ENCODE measurements around the gene PHC3.

PHC3 gene

DNA sequence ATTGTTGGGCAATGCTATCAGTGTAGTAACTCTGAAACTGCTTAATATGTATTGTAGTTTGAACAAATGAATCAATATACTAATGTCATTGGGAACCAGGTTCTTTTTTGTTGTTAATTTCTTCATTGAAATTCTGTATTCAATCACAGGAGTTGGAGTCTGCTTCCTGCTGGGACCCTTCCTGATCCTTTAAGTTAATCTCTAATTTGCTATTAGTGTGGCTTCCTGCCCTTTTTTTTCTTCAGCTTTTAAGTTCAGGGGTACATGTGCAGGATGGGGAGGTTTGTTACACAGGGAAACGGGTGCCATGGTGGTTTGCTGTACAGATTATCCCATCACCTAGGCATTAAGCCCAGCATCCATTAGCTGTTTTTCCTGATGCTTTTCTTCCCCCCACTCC lies 122.1 kb downstream of the PHC3 start:
- H3K36me3 Mint-ChIP-seq (ENCODE audit: low read depth) = no peaks in the 10 kb centered on the region
- H3K4me3 Mint-ChIP-seq = no peak overlapping the region
- ATAC-seq = no peak
- no peak for DNase-seq
- no peak overlapping the region for H3K27ac Mint-ChIP-seq
- H3K27me3 Mint-ChIP-seq = peaks cover 2% of the 10 kb centered on the region
- peaks cover 42% of the 10 kb centered on the region for H3K4me1 Mint-ChIP-seq
- no peaks in the 10 kb centered on the region for H3K9me3 Mint-ChIP-seq

DNA sequence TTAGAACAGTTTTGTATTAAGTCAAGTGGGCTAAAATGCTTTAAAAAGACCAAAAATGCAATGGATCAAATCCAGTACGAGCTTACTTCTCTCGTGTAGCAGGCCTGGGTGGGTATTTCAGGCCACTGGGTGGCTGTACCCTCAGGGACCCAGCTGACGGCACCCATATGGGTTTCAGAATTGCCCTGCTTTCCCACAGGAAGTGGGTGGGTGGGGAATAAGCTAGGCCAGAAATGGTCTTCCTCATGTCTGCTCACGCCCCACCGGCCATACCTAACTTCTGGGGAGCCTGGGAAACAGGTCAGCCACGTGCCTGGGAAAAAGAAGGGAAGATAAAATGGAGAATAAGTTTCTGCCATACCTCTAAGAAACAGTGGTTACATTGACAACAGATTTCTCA lies 123.4 kb downstream of the PHC3 start:
- Mint-ChIP-seq H3K4me1 (peaks cover 42% of the 10 kb centered on the region), H3K27ac (no peak overlapping the region), H3K36me3 (ENCODE audit: low read depth) (no peaks in the 10 kb centered on the region), H3K27me3 (peaks cover 2% of the 10 kb centered on the region), H3K9me3 (no peaks in the 10 kb centered on the region), H3K4me3 (no peak overlapping the region)
- ATAC-seq (no peak), DNase-seq (peak; percentile 26)

DNA sequence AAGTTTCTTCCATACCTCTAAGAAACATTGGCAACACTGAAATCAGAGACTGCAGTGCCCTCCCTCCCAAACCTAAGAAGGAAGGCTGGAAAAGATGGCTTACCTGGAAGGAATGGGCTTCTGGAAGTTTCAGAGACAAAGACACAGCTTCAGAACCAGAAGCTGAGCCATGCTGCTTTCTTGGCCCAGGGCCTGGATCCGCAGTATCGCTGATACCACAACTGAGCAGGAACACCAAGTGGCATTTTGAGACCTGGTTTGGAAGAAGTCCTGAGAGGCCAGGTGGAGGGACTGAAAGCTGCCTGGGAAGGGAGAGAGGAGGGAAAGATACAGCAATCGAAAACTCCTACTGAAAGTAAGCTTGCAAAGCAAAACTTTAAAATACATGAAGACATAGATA lies 124.0 kb downstream of the PHC3 start:
- H3K27me3 Mint-ChIP-seq = peaks cover 2% of the 10 kb centered on the region
- no peak overlapping the region for H3K27ac Mint-ChIP-seq
- no peak overlapping the region for H3K4me3 Mint-ChIP-seq
- no peak for DNase-seq
- H3K9me3 Mint-ChIP-seq = no peaks in the 10 kb centered on the region
- H3K4me1 Mint-ChIP-seq = peaks cover 42% of the 10 kb centered on the region
- no peaks in the 10 kb centered on the region for H3K36me3 Mint-ChIP-seq (ENCODE audit: low read depth)
- no peak for ATAC-seq

DNA sequence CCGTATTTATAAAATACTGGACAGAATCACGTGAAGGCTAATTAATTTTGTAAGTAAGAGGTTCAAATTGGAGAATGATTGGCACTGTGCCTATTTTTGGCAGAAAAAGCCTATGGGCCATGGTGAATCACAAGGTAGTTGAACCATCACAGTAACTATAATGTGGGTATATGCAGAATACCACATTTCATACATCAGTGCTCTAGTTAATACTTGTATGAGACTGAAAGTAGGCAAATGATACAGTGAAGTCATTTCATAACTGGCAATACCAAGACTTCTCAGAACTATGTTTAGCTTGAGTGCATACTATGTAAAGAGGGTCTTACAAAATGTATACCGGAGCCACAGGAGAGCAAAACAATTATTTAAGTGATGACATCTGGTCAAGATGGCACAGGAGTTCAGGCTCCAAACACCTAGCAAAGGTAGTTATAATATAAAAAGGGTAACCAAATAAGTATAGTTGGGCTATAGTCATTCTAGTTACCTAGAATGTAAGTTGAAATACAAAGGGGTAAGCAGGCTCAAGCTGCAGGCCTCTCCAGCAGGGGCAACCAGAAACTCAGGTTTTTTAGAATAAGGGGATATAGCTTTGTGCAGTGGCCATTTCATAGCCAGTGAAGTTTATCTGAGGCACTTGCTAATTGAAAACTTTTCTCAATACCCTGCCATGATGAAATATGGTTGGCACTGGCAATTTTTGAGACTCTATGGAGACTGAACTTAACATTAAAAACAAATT lies 124.7 kb downstream of the PHC3 start:
- no peak overlapping the region for H3K4me3 Mint-ChIP-seq
- DNase-seq (no peak), ATAC-seq (peak; percentile 82)
- H3K27me3 Mint-ChIP-seq = peaks cover 2% of the 10 kb centered on the region
- H3K27ac Mint-ChIP-seq = peak overlapping the region; percentile 5
- no peaks in the 10 kb centered on the region for H3K36me3 Mint-ChIP-seq (ENCODE audit: low read depth)
- H3K4me1 Mint-ChIP-seq = peaks cover 42% of the 10 kb centered on the region
- no peaks in the 10 kb centered on the region for H3K9me3 Mint-ChIP-seq

DNA sequence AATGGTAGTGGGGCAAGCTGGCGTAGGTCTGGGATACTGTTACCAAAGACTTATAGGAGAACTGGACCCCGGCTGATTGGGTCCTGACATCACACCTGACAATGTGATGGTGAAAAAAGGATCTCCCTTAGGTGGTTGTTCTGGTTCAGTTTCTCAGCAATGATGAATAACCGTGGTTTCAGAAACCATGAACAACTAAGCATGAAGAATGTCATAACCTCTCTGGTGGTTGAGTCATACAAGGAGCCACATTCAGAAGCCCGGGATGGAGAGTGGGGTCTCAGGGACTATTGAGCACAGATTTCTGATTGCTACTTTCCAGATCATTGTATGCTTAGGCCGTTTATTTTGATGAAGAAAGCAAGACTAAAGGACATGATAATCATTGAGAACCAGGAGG lies 126.3 kb downstream of the PHC3 start:
- Mint-ChIP-seq H3K36me3 (ENCODE audit: low read depth) (no peaks in the 10 kb centered on the region), H3K27me3 (peaks cover 2% of the 10 kb centered on the region), H3K27ac (no peak overlapping the region), H3K4me3 (no peak overlapping the region), H3K9me3 (no peaks in the 10 kb centered on the region), H3K4me1 (peaks cover 42% of the 10 kb centered on the region)
- ATAC-seq (peak; percentile 85), DNase-seq (peak; percentile 16)

DNA sequence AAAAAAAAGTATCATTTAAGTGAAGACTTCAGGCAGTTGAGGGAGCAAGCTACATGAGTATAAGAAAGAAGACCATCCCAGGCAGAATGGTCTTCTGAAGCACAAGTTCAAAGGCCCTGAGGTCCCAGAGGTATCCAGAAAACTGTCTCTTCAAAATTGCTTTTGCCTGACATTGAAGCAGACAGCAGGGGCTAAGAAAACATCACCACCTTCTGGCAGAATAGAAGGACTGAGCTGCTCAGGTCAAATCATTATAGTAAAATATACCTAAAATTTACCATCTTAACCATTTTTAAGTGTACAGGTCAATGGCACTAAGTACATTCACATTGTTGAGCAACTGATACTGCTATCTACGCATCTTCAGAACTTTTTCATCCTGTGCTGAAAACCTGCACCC lies 127.3 kb downstream of the PHC3 start:
- DNase-seq = no peak
- H3K9me3 Mint-ChIP-seq = no peaks in the 10 kb centered on the region
- no peaks in the 10 kb centered on the region for H3K36me3 Mint-ChIP-seq (ENCODE audit: low read depth)
- H3K27me3 Mint-ChIP-seq = peaks cover 2% of the 10 kb centered on the region
- H3K4me3 Mint-ChIP-seq = no peak overlapping the region
- no peak overlapping the region for H3K27ac Mint-ChIP-seq
- no peak for ATAC-seq
- peaks cover 42% of the 10 kb centered on the region for H3K4me1 Mint-ChIP-seq

DNA sequence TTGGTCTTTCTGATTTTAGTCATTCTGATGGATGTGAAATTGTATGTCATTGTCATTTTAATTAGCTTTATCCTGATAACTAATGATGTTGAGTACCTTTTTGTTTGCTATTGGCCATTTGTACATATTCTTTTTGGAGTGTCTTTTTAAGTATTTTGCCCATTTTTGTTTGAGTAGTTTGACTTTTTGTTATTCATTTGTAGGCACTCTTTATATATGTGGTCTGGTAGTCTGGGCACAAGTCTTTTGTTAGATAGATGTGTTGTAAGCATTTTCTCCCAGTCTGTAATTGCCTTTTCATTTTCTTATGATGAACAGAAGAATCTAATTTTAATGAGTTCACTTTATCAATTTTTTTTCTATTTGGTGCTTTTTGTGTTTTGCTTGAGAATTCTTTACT lies 129.1 kb downstream of the PHC3 start:
- Mint-ChIP-seq H3K4me1 (peaks cover 30% of the 10 kb centered on the region), H3K36me3 (ENCODE audit: low read depth) (no peaks in the 10 kb centered on the region)

DNA sequence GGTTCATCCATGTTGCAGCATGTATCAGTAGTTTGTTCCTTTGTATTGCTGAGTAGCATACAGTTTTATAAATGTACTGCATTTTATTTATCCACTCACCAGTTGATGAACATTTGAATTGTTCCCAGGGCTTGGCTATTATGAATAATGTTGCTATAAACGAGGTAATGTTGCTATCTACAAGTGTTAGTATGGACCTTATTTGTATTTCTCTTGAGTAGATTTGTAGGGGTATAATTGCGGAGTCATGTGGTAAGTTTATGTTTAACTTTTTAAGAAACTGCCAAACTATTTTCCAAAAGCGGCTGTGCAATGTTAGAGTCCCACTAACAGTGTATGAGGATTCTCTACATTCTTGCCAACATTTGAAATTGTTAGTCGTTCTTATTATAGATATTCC lies 130.8 kb downstream of the PHC3 start:
- Mint-ChIP-seq H3K4me3 (no peak overlapping the region), H3K4me1 (peaks cover 19% of the 10 kb centered on the region), H3K27me3 (peaks cover 2% of the 10 kb centered on the region), H3K9me3 (no peaks in the 10 kb centered on the region), H3K27ac (no peak overlapping the region), H3K36me3 (ENCODE audit: low read depth) (no peaks in the 10 kb centered on the region)
- no peak for DNase-seq
- no peak for ATAC-seq

More for the DNA sequence above, 129.1 kb downstream of the PHC3 start:
- ATAC-seq (no peak), DNase-seq (no peak)
- H3K4me3 Mint-ChIP-seq = no peak overlapping the region
- H3K9me3 Mint-ChIP-seq = no peaks in the 10 kb centered on the region
- peaks cover 2% of the 10 kb centered on the region for H3K27me3 Mint-ChIP-seq
- H3K27ac Mint-ChIP-seq = no peak overlapping the region

DNA sequence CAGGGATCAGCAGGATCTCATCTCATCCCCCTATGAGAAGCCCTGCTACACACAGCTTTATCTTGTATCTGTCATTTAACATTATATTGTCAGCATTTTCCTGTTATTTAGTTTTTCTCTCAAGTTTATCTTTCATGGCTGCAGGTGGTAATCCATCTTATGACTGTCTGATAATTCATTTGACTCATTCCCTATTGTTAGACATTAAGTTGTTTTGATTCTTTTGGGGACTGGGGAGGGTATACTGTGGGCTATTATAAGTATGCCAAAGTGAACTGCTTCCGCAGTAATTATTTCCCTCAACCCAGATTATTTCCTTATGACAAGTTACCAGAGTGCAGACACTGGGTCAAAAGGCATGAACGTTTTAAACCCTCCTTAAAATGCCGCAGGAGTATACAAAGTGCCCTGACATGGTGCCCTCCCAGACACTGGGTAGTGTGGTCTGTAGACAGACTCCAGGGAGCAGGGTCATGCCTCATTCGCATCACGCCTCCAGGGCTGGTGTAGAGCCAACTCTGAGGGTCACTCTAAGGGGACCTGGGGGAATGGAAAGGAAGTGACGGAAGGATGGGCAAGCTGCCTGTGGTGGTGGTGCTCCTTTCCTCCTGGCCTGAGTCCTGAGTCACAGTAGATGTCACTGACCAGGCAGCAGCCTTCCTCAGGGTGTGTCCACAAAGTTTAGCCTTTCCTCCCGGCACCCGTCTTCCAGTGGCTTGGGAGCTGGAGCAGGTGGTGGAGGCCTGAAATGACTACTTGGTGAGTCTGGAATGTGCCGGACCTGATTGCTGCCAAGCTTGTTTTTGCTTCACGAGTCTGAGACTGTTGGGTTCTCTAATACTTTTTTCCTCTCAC lies 132.2 kb downstream of the PHC3 start:
- Mint-ChIP-seq H3K36me3 (ENCODE audit: low read depth) (no peaks in the 10 kb centered on the region), H3K27ac (no peak overlapping the region), H3K4me1 (peaks cover 12% of the 10 kb centered on the region), H3K27me3 (no peaks in the 10 kb centered on the region), H3K9me3 (no peaks in the 10 kb centered on the region), H3K4me3 (no peak overlapping the region)
- no peak for DNase-seq
- no peak for ATAC-seq

DNA sequence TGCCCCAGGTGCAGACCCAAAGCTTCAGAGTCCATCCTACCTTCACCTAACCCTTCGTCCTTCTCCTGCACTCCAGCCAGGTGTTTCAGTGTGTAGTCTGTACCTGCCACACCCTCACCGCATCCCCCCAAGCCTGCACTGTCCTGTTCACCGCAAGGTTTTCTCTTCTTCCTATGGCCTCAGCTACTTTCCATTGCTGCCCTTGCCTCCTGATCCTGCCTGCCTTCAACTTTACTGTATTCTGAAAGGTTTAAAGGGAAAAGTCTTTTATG lies 134.5 kb downstream of the PHC3 start:
- H3K27ac Mint-ChIP-seq = no peak overlapping the region
- H3K27me3 Mint-ChIP-seq = no peaks in the 10 kb centered on the region
- no peak for ATAC-seq
- no peak overlapping the region for H3K4me3 Mint-ChIP-seq
- no peaks in the 10 kb centered on the region for H3K9me3 Mint-ChIP-seq
- no peak for DNase-seq
- peaks cover 12% of the 10 kb centered on the region for H3K4me1 Mint-ChIP-seq
- no peaks in the 10 kb centered on the region for H3K36me3 Mint-ChIP-seq (ENCODE audit: low read depth)

DNA sequence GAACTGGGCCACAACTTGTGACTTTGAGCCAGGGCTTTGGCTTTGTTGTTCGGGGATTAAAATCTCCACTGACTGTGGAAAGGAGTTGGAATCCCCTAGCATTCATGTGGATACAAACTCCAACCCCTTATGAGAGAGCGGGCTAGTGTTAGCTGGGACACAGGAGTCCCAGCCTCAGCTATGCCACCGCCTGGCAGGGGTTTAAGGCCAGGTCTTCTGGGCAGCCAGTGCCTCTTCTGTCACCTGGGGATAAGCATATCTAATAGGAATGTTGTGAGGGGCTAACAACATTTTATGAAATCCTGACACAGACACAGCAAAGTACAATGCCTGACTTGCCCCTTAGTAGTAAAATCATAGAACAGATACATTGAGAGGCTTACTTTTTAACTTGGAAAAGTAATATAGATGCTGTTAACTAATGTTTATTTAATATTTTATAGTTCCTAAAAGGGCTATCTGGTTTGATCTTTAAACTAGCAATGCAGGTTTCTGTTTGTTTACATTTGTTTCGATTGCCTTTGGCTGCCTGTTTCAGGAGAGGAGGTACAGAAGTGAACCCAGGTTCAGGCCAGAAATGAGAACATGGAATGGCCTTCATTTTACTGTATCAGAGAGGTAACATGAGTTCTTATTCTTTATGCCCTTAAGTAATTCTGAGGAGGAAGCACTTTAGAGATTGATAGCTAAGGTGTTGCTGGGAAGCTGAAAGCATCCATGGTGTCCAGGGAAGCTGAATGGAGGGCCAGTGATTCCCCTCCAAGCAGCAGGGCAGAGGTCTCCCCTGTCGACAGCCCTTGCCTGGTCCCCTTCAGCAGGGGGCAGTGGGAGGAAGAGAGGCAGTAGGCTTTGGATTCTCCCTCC lies 135.0 kb downstream of the PHC3 start:
- ATAC-seq = no peak
- H3K27me3 Mint-ChIP-seq = no peaks in the 10 kb centered on the region
- H3K4me3 Mint-ChIP-seq = no peak overlapping the region
- H3K36me3 Mint-ChIP-seq (ENCODE audit: low read depth) = no peaks in the 10 kb centered on the region
- H3K9me3 Mint-ChIP-seq = no peaks in the 10 kb centered on the region
- no peak for DNase-seq
- H3K4me1 Mint-ChIP-seq = peaks cover 12% of the 10 kb centered on the region
- H3K27ac Mint-ChIP-seq = no peak overlapping the region

DNA sequence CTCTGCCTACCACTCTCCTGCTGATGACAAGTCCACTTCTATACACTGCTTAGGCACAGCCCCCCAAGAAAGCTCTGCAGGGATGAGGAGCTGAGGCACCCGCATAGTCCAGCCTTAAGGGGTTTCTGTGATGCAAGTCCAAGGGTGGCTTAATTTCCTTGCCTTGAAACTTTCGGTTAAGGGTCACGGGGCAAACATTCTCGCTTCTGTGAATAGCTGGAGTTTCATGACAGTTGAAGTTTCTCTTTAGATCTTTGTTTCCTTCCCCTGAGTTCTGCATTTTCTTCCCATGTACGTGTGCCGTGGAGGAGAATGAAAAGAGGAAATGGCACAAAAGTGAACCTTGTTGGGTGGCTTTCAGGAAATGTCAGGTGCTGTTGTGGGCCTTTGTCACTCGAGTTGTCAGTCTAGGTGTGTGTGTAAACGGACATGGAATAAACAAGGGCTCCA lies 136.7 kb downstream of the PHC3 start:
- Mint-ChIP-seq H3K9me3 (no peaks in the 10 kb centered on the region), H3K36me3 (ENCODE audit: low read depth) (no peaks in the 10 kb centered on the region), H3K27ac (peak overlapping the region; percentile 46), H3K4me3 (no peak overlapping the region), H3K4me1 (peaks cover 12% of the 10 kb centered on the region), H3K27me3 (no peaks in the 10 kb centered on the region)
- ATAC-seq (no peak), DNase-seq (no peak)

DNA sequence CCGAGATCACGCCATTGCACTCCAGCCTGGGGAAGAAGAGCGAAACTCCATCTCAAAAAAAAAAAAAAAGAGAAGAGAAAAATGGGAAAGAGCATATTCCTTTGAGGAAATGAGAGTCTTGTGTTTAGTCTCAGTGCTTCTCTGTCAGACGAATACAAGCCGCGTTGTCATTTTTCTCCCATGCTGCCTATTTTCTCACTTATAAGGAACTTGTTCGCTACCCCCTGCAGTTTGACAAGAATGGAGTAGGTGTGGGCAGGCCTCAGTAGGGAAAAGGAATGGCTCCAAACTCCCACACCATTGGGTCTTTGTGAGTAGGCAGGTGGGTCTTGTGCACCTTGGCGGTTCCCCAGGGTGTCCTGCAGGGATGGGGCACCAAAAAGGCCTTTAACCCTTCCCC lies 137.3 kb downstream of the PHC3 start:
- H3K4me1 Mint-ChIP-seq = peaks cover 12% of the 10 kb centered on the region

DNA sequence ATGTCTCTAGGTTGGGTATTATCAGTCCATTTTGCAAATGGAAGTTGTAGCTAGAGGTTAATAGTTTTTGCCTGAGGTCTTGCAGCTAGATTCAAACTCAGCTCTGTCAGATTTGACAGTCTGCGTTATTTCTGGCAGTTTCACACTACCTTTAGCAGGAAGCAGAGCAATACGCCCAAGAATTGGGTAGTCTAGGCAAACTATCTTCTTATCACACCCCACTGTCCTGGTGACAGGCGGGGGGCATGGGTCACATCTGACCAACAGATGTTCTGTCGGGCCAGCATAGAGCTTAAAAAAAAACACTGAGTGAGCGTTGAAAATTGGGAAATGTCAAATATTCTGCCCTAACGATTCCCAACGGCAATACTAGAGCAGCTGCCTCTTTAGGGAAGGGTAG lies 138.0 kb downstream of the PHC3 start:
- Mint-ChIP-seq H3K27me3 (no peaks in the 10 kb centered on the region), H3K27ac (no peak overlapping the region), H3K4me1 (peaks cover 14% of the 10 kb centered on the region), H3K4me3 (no peak overlapping the region), H3K36me3 (ENCODE audit: low read depth) (no peaks in the 10 kb centered on the region), H3K9me3 (no peaks in the 10 kb centered on the region)
- DNase-seq = no peak
- ATAC-seq = no peak

More for the DNA sequence above, 137.3 kb downstream of the PHC3 start:
- ATAC-seq = no peak
- Mint-ChIP-seq H3K27me3 (no peaks in the 10 kb centered on the region), H3K4me3 (no peak overlapping the region), H3K36me3 (ENCODE audit: low read depth) (no peaks in the 10 kb centered on the region), H3K9me3 (no peaks in the 10 kb centered on the region), H3K27ac (no peak overlapping the region)
- DNase-seq = no peak

DNA sequence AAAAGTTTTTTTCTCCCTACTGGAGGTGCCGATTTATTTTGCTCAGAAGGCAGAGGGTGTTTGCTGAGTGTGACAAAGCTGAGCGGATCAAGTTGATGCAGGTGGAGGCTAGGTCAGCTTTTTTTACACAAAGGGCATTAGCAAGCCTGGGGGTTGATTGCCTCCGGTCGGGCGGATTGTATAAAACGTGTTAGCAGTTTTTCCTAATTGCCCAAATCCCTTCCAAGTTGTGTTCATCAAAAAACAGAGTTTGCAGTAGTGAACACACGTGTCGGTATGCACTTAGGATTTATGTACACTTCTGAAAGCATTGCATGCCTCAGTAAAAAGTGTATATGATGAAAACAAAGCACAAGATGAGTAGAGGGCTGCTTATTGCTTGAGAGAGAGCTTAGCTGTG lies 141.1 kb downstream of the PHC3 start:
- Mint-ChIP-seq H3K36me3 (ENCODE audit: low read depth) (no peaks in the 10 kb centered on the region), H3K27ac (no peak overlapping the region), H3K27me3 (no peaks in the 10 kb centered on the region), H3K4me3 (no peak overlapping the region), H3K9me3 (no peaks in the 10 kb centered on the region), H3K4me1 (peaks cover 7% of the 10 kb centered on the region)
- DNase-seq (no peak), ATAC-seq (no peak)

All from activated naive CD8-positive, alpha-beta T cell treated with anti-CD3 and anti-CD28 coated beads, Interleukin-2, amount 50 U/mL, for 24 hours (primary cell).